HepG2 (cell line): ENCODE measurements around the gene LIPC. TPM values are rescaled to one million over a fixed set of nuclear protein-coding genes. Genes with fewer than 3 reads are reported as not detected.

Experiments
- EHMT2 ChIP-seq: fragments of 200-600 bp; sonication (generic); IDR thresholded peaks from 2 replicates; pipeline ENCODE4 v1.7.0; 2017; ENCODE audit warnings: antibody characterized with exemption, low read depth, low read length, borderline replicate concordance
- HNF4A ChIP-seq: sonication (generic); formaldehyde crosslinking; IDR thresholded peaks from 2 replicates; pipeline ENCODE4 v1.4.0; 2020; ENCODE audit warnings: missing genetic modification reagents
- SMAD9 ChIP-seq: sonication (generic); formaldehyde crosslinking; IDR thresholded peaks from 2 replicates; pipeline ENCODE4 v1.5.1; 2020; ENCODE audit warnings: mild to moderate bottlenecking, missing genetic modification reagents
- polyA plus RNA-seq, 8 experiments: library from polyadenylated mRNA; depleted of rRNA in 3 of 8; stranded (reverse) in 7 of 8; unstranded in 1 of 8; fragments of >200 nt; fragmentation: Illumina TruSeq in 4 of 8; extraction: Trizol in 4 of 8; gene quantifications; 2 replicates each; pipeline versions ENCODE4 v1.2.1 to v1.2.3, GENCODE V29; 2011 to 2016; ENCODE audit warnings: low read depth in 4 of 8, missing spikeins in 1 of 8, mixed read lengths in 1 of 8; ENCODE audit not compliant: insufficient read depth in 1 of 8
- total RNA-seq, 5 experiments: library from RNA; depleted of rRNA; stranded (reverse); fragments of >200 nt; fragmentation: Illumina TruSeq; extraction: Trizol; gene quantifications; 2 replicates each; pipeline ENCODE4 v1.2.3, GENCODE V29; 2016; ENCODE audit warnings: low read depth in 1 of 5
- TF ChIP-seq, protein P1 (sequence below): sonication (generic); formaldehyde crosslinking; IDR thresholded peaks from one replicate; pipeline ENCODE4 v1.5.1; 2020; ENCODE audit warnings: mild to moderate bottlenecking, missing genetic modification reagents; ENCODE audit errors: not compliant biosample characterization
- TF ChIP-seq, protein P2 (sequence below): sonication (generic); formaldehyde crosslinking; IDR thresholded peaks from 2 replicates; pipeline ENCODE4 v1.5.0; 2020; ENCODE audit warnings: mild to moderate bottlenecking, missing genetic modification reagents, moderate library complexity
- TF ChIP-seq, protein P3 (sequence below): sonication (generic); formaldehyde crosslinking; IDR thresholded peaks from 2 replicates; pipeline ENCODE4 v1.9.0; 2022; ENCODE audit warnings: low read depth, missing genetic modification reagents

Gene LIPC
- total and polyA plus RNA-seq, 2 of the 13 experiments (the other 11 are each of a cell fraction or from before 2014, with no cell fraction given), result 26.0 to 38.0 TPM

DNA sequence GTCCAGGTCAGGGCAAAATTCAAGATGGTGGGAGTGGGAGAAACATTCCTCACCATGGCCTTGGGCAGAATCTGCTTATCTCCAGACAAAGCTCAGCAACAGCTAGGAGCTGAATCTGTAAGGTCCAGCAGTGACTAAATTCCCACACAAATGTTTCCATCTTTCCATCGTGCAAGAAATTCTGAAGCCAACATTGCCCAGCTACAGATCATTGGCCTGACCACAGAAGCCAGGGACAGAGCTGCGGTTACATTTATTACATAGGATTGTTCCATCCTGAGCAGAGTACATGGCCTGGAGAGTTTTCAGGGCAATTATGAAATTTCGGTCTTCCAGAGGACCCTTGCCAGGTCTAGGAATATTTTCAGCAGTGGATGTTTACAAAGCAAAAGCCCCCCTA lies 100.3 kb downstream of the LIPC start (continued):
- TF ChIP-seq, protein P1, sequence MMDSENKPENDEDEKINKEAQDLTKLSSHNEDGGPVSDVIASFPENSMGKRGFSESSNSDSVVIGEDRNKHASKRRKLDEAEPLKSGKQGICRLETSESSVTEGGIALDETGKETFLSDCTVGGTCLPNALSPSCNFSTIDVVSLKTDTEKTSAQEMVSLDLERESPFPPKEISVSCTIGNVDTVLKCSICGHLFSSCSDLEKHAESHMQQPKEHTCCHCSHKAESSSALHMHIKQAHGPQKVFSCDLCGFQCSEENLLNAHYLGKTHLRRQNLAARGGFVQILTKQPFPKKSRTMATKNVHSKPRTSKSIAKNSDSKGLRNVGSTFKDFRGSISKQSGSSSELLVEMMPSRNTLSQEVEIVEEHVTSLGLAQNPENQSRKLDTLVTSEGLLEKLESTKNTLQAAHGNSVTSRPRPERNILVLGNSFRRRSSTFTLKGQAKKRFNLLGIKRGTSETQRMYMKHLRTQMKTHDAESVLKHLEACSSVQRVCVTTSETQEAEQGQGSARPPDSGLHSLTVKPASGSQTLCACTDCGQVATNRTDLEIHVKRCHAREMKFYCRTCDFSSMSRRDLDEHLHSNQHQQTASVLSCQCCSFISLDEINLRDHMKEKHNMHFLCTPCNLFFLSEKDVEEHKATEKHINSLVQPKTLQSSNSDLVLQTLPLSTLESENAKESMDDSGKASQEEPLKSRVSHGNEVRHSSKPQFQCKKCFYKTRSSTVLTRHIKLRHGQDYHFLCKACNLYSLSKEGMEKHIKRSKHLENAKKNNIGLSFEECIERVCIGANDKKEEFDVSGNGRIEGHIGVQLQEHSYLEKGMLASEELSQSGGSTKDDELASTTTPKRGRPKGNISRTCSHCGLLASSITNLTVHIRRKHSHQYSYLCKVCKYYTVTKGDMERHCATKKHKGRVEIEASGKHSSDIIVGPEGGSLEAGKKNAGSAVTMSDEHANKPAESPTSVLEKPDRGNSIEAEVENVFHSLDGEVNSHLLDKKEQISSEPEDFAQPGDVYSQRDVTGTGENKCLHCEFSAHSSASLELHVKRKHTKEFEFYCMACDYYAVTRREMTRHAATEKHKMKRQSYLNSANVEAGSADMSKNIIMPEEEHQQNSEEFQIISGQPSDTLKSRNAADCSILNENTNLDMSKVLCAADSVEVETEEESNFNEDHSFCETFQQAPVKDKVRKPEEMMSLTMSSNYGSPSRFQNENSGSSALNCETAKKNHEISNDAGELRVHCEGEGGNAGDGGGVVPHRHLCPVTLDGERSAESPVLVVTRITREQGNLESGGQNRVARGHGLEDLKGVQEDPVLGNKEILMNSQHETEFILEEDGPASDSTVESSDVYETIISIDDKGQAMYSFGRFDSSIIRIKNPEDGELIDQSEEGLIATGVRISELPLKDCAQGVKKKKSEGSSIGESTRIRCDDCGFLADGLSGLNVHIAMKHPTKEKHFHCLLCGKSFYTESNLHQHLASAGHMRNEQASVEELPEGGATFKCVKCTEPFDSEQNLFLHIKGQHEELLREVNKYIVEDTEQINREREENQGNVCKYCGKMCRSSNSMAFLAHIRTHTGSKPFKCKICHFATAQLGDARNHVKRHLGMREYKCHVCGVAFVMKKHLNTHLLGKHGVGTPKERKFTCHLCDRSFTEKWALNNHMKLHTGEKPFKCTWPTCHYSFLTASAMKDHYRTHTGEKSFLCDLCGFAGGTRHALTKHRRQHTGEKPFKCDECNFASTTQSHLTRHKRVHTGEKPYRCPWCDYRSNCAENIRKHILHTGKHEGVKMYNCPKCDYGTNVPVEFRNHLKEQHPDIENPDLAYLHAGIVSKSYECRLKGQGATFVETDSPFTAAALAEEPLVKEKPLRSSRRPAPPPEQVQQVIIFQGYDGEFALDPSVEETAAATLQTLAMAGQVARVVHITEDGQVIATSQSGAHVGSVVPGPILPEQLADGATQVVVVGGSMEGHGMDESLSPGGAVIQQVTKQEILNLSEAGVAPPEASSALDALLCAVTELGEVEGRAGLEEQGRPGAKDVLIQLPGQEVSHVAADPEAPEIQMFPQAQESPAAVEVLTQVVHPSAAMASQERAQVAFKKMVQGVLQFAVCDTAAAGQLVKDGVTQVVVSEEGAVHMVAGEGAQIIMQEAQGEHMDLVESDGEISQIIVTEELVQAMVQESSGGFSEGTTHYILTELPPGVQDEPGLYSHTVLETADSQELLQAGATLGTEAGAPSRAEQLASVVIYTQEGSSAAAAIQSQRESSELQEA (CRISPR knock-in tag), result no peak
- TF ChIP-seq, protein P2, sequence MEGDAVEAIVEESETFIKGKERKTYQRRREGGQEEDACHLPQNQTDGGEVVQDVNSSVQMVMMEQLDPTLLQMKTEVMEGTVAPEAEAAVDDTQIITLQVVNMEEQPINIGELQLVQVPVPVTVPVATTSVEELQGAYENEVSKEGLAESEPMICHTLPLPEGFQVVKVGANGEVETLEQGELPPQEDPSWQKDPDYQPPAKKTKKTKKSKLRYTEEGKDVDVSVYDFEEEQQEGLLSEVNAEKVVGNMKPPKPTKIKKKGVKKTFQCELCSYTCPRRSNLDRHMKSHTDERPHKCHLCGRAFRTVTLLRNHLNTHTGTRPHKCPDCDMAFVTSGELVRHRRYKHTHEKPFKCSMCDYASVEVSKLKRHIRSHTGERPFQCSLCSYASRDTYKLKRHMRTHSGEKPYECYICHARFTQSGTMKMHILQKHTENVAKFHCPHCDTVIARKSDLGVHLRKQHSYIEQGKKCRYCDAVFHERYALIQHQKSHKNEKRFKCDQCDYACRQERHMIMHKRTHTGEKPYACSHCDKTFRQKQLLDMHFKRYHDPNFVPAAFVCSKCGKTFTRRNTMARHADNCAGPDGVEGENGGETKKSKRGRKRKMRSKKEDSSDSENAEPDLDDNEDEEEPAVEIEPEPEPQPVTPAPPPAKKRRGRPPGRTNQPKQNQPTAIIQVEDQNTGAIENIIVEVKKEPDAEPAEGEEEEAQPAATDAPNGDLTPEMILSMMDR (CRISPR knock-in tag), result no peak
- TF ChIP-seq SMAD9 (CRISPR knock-in tag) (no peak), HNF4A (no peak), EHMT2 (no peak)
- TF ChIP-seq, protein P3, sequence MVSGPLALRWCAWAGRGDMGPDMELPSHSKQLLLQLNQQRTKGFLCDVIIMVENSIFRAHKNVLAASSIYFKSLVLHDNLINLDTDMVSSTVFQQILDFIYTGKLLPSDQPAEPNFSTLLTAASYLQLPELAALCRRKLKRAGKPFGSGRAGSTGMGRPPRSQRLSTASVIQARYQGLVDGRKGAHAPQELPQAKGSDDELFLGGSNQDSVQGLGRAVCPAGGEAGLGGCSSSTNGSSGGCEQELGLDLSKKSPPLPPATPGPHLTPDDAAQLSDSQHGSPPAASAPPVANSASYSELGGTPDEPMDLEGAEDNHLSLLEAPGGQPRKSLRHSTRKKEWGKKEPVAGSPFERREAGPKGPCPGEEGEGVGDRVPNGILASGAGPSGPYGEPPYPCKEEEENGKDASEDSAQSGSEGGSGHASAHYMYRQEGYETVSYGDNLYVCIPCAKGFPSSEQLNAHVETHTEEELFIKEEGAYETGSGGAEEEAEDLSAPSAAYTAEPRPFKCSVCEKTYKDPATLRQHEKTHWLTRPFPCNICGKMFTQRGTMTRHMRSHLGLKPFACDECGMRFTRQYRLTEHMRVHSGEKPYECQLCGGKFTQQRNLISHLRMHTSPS (CRISPR knock-in tag), result no peak
